Anterior cingulate cortex (tissue), 58 donors: ENCODE data around the gene ABCC3.
"Not testable (repeated sequence)": the region's sequence is repeated elsewhere in the genome, so short reads cannot be mapped to it uniquely, and the experiment has no call there.

Experiments
- DNase-seq, 58 donors: peaks; one replicate each; lab custom pipeline; 2025; lab: John Stamatoyannopoulos, UW

Gene ABCC3

DNA sequence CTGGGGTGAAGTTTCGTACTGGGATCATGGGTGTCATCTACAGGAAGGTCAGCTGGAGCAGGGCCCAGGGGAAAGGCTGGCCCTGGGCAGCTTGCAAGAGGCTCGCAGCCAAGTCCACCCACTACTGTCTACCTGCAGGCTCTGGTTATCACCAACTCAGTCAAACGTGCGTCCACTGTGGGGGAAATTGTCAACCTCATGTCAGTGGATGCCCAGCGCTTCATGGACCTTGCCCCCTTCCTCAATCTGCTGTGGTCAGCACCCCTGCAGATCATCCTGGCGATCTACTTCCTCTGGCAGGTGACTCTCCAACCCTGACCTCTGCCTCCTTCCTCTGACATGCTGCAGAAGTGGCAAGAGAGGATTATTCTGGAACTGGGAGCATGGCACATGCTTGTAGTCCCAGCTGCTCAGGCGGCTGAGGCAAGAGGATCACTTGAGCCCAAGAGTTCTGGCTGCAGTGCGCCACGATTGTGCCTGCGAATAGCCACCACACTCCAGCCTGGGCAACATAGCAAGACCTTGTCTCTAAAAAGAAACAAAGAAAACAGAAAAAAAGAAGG lies 29.2 kb downstream of the ABCC3 start:
- no peak for DNase-seq

GRCh38 chr17:50664788-50665458 lies 30.2 kb downstream of the ABCC3 start:
- DNase-seq: no peak

GRCh38 chr17:50665838-50666237 lies 31.2 kb downstream of the ABCC3 start:
- DNase-seq: no peak

DNA sequence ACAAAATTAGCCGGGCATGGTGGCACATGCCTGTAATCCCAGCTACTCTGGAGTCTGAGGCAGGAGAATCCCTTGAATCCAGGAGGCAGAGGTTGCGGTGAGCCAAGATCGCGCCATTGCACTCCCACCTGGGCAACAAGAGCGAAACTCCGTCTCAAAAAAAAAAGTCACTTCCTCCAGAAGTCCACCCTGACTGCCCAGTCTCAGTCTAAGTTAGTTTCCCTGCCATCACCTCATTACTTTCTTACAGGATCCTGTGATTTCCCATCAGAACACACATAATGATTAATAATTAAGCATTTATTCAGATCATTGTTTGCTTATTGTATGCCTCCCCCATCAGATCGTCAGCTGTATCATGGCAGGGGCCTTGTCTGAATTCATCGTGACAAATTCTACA lies 31.6 kb downstream of the ABCC3 start:
- DNase-seq: no peak

- DNase-seq: no peak
These were observed 32.8 kb downstream of the ABCC3 start for GRCh38 chr17:50667259-50668024.

GRCh38 chr17:50668025-50668837 lies 33.5 kb downstream of the ABCC3 start:
- no peak for DNase-seq

DNA sequence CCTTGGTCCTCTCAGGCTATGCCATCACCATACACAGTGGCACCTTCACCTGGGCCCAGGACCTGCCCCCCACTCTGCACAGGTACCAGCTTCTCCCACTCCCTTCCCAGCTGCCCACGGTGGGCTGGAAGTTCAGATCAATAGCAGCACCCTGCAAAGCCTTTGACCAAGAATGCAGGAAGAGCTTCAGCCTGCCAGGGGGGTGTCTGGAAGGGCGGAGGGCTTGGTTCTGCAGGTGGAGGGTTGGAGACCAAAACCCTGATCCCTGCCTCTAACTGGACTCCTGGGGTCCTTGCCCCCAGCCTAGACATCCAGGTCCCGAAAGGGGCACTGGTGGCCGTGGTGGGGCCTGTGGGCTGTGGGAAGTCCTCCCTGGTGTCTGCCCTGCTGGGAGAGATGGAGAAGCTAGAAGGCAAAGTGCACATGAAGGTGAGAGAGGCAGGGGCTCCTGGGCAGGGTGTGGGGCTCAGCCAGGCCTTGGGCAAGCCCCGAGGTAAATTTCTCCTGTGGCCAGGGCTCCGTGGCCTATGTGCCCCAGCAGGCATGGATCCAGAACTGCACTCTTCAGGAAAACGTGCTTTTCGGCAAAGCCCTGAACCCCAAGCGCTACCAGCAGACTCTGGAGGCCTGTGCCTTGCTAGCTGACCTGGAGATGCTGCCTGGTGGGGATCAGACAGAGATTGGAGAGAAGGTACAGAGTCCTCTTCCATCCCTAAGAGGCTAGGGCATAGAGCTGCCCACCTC lies 34.3 kb downstream of the ABCC3 start:
- no peak for DNase-seq

GRCh38 chr17:50672071-50672470 lies 37.4 kb downstream of the ABCC3 start:
- DNase-seq: no peak

GRCh38 chr17:50672831-50673551 lies 38.3 kb downstream of the ABCC3 start:
- DNase-seq: no peak

DNA sequence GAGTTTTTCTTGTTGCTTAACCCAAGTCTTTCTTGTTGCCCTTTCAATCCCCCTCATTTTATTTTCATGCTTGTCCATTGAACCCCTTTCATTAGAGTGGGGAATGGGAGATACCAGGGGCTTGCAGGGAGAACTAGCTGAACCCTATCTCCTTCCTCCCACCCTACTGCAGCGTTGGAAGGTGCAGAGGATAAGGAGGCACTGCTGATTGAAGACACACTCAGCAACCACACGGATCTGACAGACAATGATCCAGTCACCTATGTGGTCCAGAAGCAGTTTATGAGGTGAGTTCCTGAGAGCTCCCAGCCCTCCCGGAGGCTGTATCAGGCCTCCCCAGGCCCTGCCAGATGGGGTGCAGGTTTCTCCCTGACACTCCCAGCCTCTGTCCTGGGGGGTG lies 40.5 kb downstream of the ABCC3 start:
- DNase-seq: no peak

- no peak for DNase-seq
These were observed 40.9 kb downstream of the ABCC3 start for GRCh38 chr17:50675627-50676026.

GRCh38 chr17:50676065-50676975 lies 41.6 kb downstream of the ABCC3 start:
- DNase-seq: no peak

DNA sequence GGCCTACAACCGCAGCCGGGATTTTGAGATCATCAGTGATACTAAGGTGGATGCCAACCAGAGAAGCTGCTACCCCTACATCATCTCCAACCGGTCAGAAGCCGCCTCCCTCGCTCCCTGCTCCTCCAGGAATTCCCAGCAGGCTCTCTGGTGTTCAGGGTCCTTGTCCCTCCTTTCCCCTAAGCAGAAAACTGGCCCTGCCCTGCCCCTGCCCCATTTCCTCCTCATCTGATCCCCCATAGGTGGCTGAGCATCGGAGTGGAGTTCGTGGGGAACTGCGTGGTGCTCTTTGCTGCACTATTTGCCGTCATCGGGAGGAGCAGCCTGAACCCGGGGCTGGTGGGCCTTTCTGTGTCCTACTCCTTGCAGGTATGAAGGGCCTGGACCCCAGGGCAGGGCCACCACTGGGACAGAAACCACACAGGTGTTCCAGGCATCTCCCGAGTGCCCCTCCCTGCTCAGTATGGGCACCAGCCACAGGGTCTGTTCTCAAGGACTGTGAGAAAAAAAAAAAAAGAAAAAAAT lies 43.2 kb downstream of the ABCC3 start:
- no peak for DNase-seq

- no peak for DNase-seq
These were observed 44.4 kb downstream of the ABCC3 start for GRCh38 chr17:50679008-50679544.

DNA sequence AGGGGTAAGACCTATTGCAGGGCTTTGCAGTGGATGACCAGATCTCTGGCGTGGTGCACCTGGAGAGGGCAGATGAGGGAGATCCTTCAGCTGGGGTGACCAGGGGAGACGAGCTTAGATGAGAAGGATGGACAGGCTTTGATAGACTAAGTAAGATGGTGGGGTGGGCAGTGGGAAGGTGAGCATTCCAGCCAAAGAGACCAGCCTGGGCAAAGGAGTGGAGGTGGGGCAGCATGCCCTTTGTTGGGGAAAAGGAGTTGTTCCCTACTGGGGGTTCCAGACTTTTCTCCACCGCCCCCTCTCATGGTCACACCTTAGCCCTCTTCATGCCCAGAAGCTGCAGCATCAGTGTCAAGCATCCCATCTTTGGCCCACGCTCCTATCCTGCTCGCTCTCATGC lies 45.4 kb downstream of the ABCC3 start:
- no peak for DNase-seq

DNA sequence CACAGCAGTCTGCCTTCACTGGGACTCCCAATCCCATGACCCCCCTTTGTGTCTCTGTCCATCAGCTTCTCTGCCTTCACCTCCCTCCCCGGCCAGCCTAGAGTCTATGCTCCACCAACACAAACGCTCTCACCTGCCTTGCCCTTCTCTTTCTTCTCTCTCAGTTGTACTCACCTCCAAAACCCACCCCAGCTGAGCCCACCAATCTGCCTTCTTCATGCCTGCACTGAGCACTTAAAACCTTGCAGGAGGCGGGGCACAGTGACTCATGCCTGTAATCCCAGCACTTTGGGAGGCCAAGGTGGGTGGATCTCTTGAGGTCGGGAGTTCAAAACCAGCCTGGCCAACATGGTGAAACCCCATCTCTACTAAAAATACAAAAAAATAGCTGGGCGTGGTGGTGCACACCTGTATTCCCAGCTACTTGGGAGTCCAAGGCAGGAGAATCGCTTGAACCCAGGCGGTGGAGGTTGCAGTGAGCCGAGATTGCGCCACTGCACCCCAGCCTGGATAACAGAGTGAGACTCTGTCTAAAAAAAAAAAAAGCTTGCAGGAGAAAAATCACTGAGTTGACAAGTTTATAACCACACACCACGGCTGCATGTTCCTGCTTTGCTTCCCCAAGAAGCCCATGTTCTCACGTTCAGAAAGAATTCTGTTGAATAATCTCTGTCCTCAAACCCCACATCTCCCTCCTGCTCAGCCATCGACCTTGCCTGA lies 46.0 kb downstream of the ABCC3 start:
- DNase-seq: not testable (repeated sequence)
